LNCaP clone FGC (cell line): ENCODE results near the gene NOL9.
"Not testable (repeated sequence)": the region's sequence is repeated elsewhere in the genome, so short reads cannot be mapped to it uniquely, and the experiment has no call there.

Experiments used
- DNase-seq: peaks from one replicate; pipeline ENCODE4 v3.0.0-alpha.2; 2011; ENCODE audit warnings: low read depth
- H3K4me3 ChIP-seq: 2 replicates; pipeline ENCODE4 v1.5.1; 2011; ENCODE audit warnings: mild to moderate bottlenecking, low read depth, low read length, control low read depth
- CTCF ChIP-seq: IDR thresholded peaks from 2 replicates; pipeline ENCODE4 v1.5.1; 2012; ENCODE audit warnings: mild to moderate bottlenecking; ENCODE audit not compliant: control insufficient read depth, insufficient read depth; ENCODE audit errors: extremely low read depth

NOL9 gene

GRCh38 chr1:6495041-6495441 is 59.3 kb downstream of the NOL9 start:
- H3K4me3 ChIP-seq: no peak overlapping the region
- DNase-seq: no peak
- no peak for TF ChIP-seq CTCF

- no peak for DNase-seq
- H3K4me3 ChIP-seq: no peak overlapping the region
- TF ChIP-seq CTCF: no peak
Observed at GRCh38 chr1:6494627-6495026, 59.7 kb downstream of the NOL9 start.

DNA sequence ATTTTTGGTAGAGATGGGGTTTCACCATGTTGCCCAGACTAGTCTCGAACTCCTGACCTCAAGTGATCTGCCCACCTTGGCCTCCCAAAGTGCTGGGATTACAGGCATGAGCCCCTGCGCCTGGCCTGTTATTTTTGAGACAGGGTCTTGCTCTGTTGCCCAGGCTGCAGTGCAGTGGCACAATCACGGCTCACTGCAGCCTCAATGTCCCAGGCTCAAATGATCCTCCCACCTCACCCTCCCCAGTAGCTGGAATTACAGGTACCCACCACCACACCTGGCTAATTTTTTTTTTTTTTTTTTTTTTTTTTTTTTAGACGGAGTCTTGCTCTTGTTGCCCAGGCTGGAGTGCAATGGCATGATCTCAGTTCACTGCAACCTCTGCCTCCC is 60.5 kb downstream of the NOL9 start:
- not testable (repeated sequence) for DNase-seq, H3K4me3 ChIP-seq

DNA sequence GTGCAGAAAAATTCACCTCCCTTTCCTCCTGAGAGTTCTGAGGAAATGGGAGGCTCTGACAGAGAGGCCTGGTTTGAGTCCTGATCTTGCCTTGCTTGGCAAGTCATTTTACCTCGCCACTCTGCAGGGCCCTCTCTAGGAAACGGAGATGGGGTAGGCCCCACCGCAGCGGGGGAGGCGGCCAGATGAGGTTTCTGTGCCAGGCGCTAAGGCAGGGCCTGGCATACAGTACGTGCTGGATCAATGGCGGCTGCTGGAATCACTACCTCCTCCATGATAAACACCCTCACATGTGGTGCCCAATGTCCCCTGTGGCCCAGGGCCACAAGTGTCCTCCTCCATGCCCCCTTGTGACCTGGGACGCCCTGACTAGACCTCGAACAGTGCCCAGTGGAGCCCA is 62.3 kb downstream of the NOL9 start:
- H3K4me3 ChIP-seq: no peak overlapping the region
- no peak for DNase-seq
- TF ChIP-seq CTCF: no peak

GRCh38 chr1:6491480-6491962 is 62.8 kb downstream of the NOL9 start, which contains the start of gene PLEKHG5:
Gene PLEKHG5, minus strand, starts transcription at chr1:6491667. Its CDS starts 14,096 bp downstream, at chr1:6477571.
- no peak for DNase-seq
- no peak for TF ChIP-seq CTCF
- peak within 1 kb of the TSS; percentile 100 for H3K4me3 ChIP-seq

- TF ChIP-seq CTCF: no peak
- peak overlapping the region; percentile 100 for H3K4me3 ChIP-seq
Observed at GRCh38 chr1:6491081-6491449, 63.2 kb downstream of the NOL9 start.

GRCh38 chr1:6490181-6491080 is 63.9 kb downstream of the NOL9 start:
- H3K4me3 ChIP-seq: peak overlapping the region; percentile 100
- 0 out of 2 replicates have a peak, but pooled peaks have one; percentile 6 for TF ChIP-seq CTCF
- peak; percentile 19 for DNase-seq

More at GRCh38 chr1:6491081-6491449, 63.2 kb downstream of the NOL9 start:
- no peak for DNase-seq
